AG10803 (cell line): ENCODE measurements around the gene HOXC13.

ENCODE experiments used
- DNase-seq: peaks from one replicate; pipeline ENCODE4 v3.0.0; 2010; ENCODE audit warnings: low read depth
- H3K4me3 ChIP-seq: 2 replicates; pipeline ENCODE4 v1.5.1; 2011; ENCODE audit warnings: mild to moderate bottlenecking, low read length, control low read depth
- CTCF ChIP-seq: conservative IDR thresholded peaks from 2 replicates; pipeline ENCODE4 v1.5.1; 2011; ENCODE audit warnings: mild to moderate bottlenecking, low read length, control low read depth, inconsistent platforms

Gene HOXC13

GRCh38 chr12:53941187-53941586 is 2.6 kb downstream of the HOXC13 start:
- no peak for DNase-seq
- H3K4me3 ChIP-seq, result no peak overlapping the region
- TF ChIP-seq CTCF, result no peak

GRCh38 chr12:53941750-53942149 is 3.1 kb downstream of the HOXC13 start:
- no peak for DNase-seq
- no peak overlapping the region for H3K4me3 ChIP-seq
- no peak for TF ChIP-seq CTCF

DNA sequence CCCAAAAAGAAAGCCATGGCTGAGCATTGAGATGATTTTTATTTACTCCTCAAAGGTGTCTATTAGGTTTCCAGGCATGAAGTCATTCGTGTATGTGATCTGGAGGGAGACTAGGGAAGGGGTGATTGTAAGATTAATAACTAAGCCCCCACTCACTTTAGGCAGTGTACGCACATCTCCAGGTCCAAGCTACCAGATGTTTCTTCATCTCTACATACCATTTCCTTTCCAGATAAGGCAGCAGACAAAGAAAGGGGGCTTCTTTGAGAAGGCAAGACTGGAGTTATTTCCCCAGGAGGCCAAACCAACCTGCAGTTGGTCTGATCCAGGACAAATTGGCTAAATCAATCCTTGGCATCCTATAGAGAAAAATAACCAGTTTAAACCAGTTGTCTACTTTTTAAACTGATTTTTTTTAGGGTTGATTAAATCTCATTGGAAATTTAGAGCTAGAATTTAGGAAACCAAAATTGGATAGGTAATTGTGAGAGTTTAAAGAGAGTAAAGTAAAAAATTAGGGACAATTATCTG is 3.9 kb downstream of the HOXC13 start:
- H3K4me3 ChIP-seq, result no peak overlapping the region
- no peak for DNase-seq
- no peak for TF ChIP-seq CTCF

DNA sequence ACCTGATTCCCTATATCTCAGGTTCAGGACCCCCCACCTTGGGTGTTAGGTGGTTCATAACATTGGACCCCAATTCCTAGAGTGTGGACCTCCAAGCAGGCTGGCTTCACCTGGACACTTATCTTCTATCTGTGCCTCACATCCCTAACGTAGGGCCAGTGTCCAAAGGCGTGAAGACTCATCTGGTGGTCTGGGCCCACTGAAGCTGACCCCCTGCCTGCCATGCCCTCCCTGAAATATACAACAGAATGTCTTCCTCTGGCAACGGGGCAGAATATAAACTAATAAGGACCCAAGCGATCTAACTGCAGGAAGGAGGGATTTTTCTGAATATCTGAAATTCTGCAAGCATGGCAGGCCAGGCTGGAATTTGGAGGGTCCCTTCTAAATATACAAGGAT is 5.6 kb downstream of the HOXC13 start:
- DNase-seq, result no peak
- TF ChIP-seq CTCF, result no peak
- no peak overlapping the region for H3K4me3 ChIP-seq

GRCh38 chr12:53944907-53945847 is 6.5 kb downstream of the HOXC13 start:
- no peak for DNase-seq
- no peak for TF ChIP-seq CTCF
- no peak overlapping the region for H3K4me3 ChIP-seq

DNA sequence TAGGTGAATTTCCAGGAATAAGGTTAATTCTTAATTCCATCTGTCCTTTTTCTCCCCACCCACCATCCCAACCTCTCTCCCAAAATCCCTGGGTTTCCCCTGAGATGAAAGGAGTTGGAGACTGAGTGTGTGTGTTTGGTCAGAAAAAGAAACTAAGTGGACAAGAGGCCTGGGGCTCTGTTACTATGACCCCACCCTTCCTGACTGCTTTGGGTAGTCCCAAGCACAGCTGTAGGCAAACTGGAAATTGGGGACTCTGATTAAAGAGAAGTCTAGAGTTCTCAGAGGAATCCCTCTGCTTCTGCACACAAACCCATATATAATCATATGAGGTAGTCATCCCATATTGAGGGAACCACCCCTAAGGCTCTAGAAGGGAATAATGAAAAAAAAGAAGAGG is 9.1 kb downstream of the HOXC13 start:
- no peak overlapping the region for H3K4me3 ChIP-seq
- no peak for TF ChIP-seq CTCF
- no peak for DNase-seq
